IMR-90 (cell line): ENCODE data around the gene LINC01488. TPM values are rescaled to one million over a fixed set of nuclear protein-coding genes. Genes with fewer than 3 reads are reported as not detected.
A peak's percentile ranks its signal among the peaks of the same experiment; 100 is the strongest.

ENCODE experiments used
- ATAC-seq: fragments of 200-7000 bp; cut with Tn5 transposase; 2 replicates; pipeline ENCODE4 v1.9.1; 2020; ENCODE audit warnings: low read depth, mild to moderate bottlenecking, moderate library complexity
- BruUV-seq: library from RNA; stranded (reverse); fragments of 400-500 nt; replicated peaks from 2 replicates; lab custom pipeline; 2021; lab: Mats Ljungman, UMichigan
- CTCF ChIA-PET: fragments of 300-600 bp; formaldehyde crosslinking; extraction: SDS; loops from one replicate; lab custom pipeline; 2021; ENCODE audit warnings: antibody characterized with exemption; lab: Yijun Ruan, JAX
- POLR2A ChIA-PET: fragments of 300-600 bp; sonication (Branson Sonifier 250); formaldehyde crosslinking; loops from one replicate; lab custom pipeline; 2022; ENCODE audit warnings: antibody characterized with exemption; ENCODE audit not compliant: unreplicated experiment; lab: Charles Lee
- DNase-seq: peaks from one replicate; pipeline ENCODE4 v3.0.0; 2013
- H2AFZ ChIP-seq: replicated peaks from 2 replicates; pipeline ENCODE3; 2013; ENCODE audit warnings: low read length, mild to moderate bottlenecking; ENCODE audit not compliant: poor library complexity
- H2AK5ac ChIP-seq: 2 replicates; pipeline ENCODE4 v1.6.1; 2013; ENCODE audit warnings: low read depth, low read length, inconsistent platforms
- H2AK9ac ChIP-seq: replicated peaks from 2 replicates; pipeline ENCODE3; 2013; ENCODE audit warnings: mild to moderate bottlenecking, low read depth, low read length, moderate library complexity; ENCODE audit not compliant: poor library complexity
- H2BK120ac ChIP-seq: 2 replicates; pipeline ENCODE4 v1.6.1; 2013; ENCODE audit warnings: low read depth, low read length, inconsistent platforms
- H2BK15ac ChIP-seq: 3 replicates; pipeline ENCODE4 v1.6.1; 2013; ENCODE audit warnings: low read depth, low read length, inconsistent platforms
- H2BK20ac ChIP-seq: 2 replicates; pipeline ENCODE4 v1.6.1; 2013; ENCODE audit warnings: low read depth, mild to moderate bottlenecking, inconsistent platforms, low read length, moderate library complexity
- H2BK5ac ChIP-seq: 2 replicates; pipeline ENCODE4 v1.6.1; 2013; ENCODE audit warnings: mild to moderate bottlenecking, low read depth, low read length, inconsistent platforms; ENCODE audit not compliant: poor library complexity, severe bottlenecking
- H3K14ac ChIP-seq: replicated peaks from 2 replicates; pipeline ENCODE4 v1.6.1; 2013; ENCODE audit warnings: low read depth, low read length, inconsistent platforms
- H3K18ac ChIP-seq: 2 replicates; pipeline ENCODE4 v1.6.1; 2013; ENCODE audit warnings: low read depth, low read length, control low read depth
- H3K23ac ChIP-seq: 2 replicates; pipeline ENCODE4 v1.6.1; 2013; ENCODE audit warnings: low read depth, low read length, inconsistent platforms
- H3K27ac ChIP-seq: 2 replicates; pipeline ENCODE4 v1.5.1; 2013; ENCODE audit warnings: mild to moderate bottlenecking, control low read depth, low read length; ENCODE audit not compliant: insufficient read depth
- H3K27me3 ChIP-seq: 2 replicates; pipeline ENCODE4 v1.6.1; 2013; ENCODE audit warnings: low read length; ENCODE audit not compliant: control insufficient read depth, insufficient read depth
- H3K36me3 ChIP-seq: 2 replicates; pipeline ENCODE4 v1.6.1; 2013; ENCODE audit warnings: low read length, mixed read lengths; ENCODE audit not compliant: control insufficient read depth, insufficient read depth
- H3K4ac ChIP-seq: 2 replicates; pipeline ENCODE4 v1.6.1; 2013; ENCODE audit warnings: low read depth, low read length, inconsistent platforms
- H3K4me1 ChIP-seq: 2 replicates; pipeline ENCODE4 v1.6.1; 2013; ENCODE audit warnings: low read length, mixed read lengths; ENCODE audit not compliant: control insufficient read depth, insufficient read depth
- H3K4me2 ChIP-seq: 2 replicates; pipeline ENCODE4 v1.6.1; 2013; ENCODE audit warnings: low read depth, mild to moderate bottlenecking, control low read depth, low read length, moderate library complexity
- H3K4me3 ChIP-seq: 2 replicates; pipeline ENCODE4 v1.5.1; 2013; ENCODE audit warnings: low read depth, mild to moderate bottlenecking, control low read depth, low read length, moderate library complexity; ENCODE audit not compliant: insufficient read depth
- H3K56ac ChIP-seq: 2 replicates; pipeline ENCODE4 v1.6.1; 2013; ENCODE audit warnings: low read length, inconsistent platforms; ENCODE audit not compliant: insufficient read depth; ENCODE audit errors: extremely low read depth
- H3K79me1 ChIP-seq, 2 experiments: 2 replicates each; pipeline ENCODE4 v1.6.1; 2013; ENCODE audit warnings: low read length in 2 of 2, inconsistent platforms in 1 of 2, low read depth in 1 of 2
- H3K9ac ChIP-seq: 2 replicates; pipeline ENCODE4 v1.6.1; 2013; ENCODE audit warnings: low read depth, low read length, control low read depth
- H3K9me1 ChIP-seq: 2 replicates; pipeline ENCODE4 v1.6.1; 2013; ENCODE audit warnings: low read length, inconsistent platforms; ENCODE audit not compliant: insufficient read depth
- H3K9me3 ChIP-seq: 2 replicates; pipeline ENCODE4 v1.6.1; 2013; ENCODE audit warnings: low read length; ENCODE audit not compliant: control insufficient read depth, insufficient read depth
- H4K20me1 ChIP-seq: 2 replicates; pipeline ENCODE4 v1.6.1; 2013; ENCODE audit warnings: low read length, inconsistent platforms; ENCODE audit not compliant: insufficient read depth
- H4K5ac ChIP-seq: 2 replicates; pipeline ENCODE4 v1.6.1; 2013; ENCODE audit warnings: mild to moderate bottlenecking, low read depth, low read length, control low read depth
- H4K8ac ChIP-seq, 2 experiments: 2 replicates each; pipeline ENCODE4 v1.6.1; 2013; ENCODE audit warnings: low read depth in 2 of 2, low read length in 2 of 2, control low read depth in 1 of 2, inconsistent platforms in 1 of 2
- H4K91ac ChIP-seq: 2 replicates; pipeline ENCODE4 v1.6.1; 2013; ENCODE audit warnings: low read depth, low read length, inconsistent platforms; ENCODE audit not compliant: insufficient read depth
- BHLHE40 ChIP-seq: fragments of 150-350 bp; IDR thresholded peaks from 2 replicates; pipeline ENCODE4 v1.6.1; 2016; ENCODE audit warnings: mild to moderate bottlenecking, low read depth, low read length
- CEBPB ChIP-seq: IDR thresholded peaks from 2 replicates; pipeline ENCODE4 v1.6.1; 2012; ENCODE audit warnings: low read depth, low read length, improper control_type of control experiment
- CHD1 ChIP-seq: IDR thresholded peaks from 2 replicates; pipeline ENCODE4 v1.6.1; 2012; ENCODE audit warnings: low read depth, low read length, improper control_type of control experiment
- CTCF ChIP-seq: conservative IDR thresholded peaks from 2 replicates; pipeline ENCODE4 v1.5.1; 2012; ENCODE audit warnings: mild to moderate bottlenecking, low read depth, low read length, improper control_type of control experiment
- FOS ChIP-seq: fragments of 150-350 bp; IDR thresholded peaks from 2 replicates; pipeline ENCODE4 v1.6.1; 2016; ENCODE audit warnings: low read depth, low read length
- MAFK ChIP-seq: IDR thresholded peaks from 2 replicates; pipeline ENCODE4 v1.6.1; 2012; ENCODE audit warnings: low read depth, low read length, improper control_type of control experiment
- MAZ ChIP-seq: IDR thresholded peaks from 2 replicates; pipeline ENCODE4 v1.6.1; 2012; ENCODE audit warnings: low read depth, mild to moderate bottlenecking, low read length, improper control_type of control experiment, moderate library complexity, borderline replicate concordance
- MXI1 ChIP-seq: IDR thresholded peaks from 2 replicates; pipeline ENCODE4 v1.6.1; 2012; ENCODE audit warnings: low read depth, mild to moderate bottlenecking, low read length, moderate library complexity, borderline replicate concordance
- NFE2L2 ChIP-seq: fragments of 150-350 bp; IDR thresholded peaks from 2 replicates; pipeline ENCODE4 v1.6.1; 2016; ENCODE audit warnings: low read depth, mild to moderate bottlenecking, low read length
- POLR2A ChIP-seq: IDR thresholded peaks from 2 replicates; pipeline ENCODE4 v1.6.1; 2012; ENCODE audit warnings: mild to moderate bottlenecking, low read depth, low read length
- RAD21 ChIP-seq: IDR thresholded peaks from 2 replicates; pipeline ENCODE4 v1.6.1; 2012; ENCODE audit warnings: low read length, improper control_type of control experiment
- RCOR1 ChIP-seq: IDR thresholded peaks from 2 replicates; pipeline ENCODE4 v1.6.1; 2012; ENCODE audit warnings: mild to moderate bottlenecking, low read length, improper control_type of control experiment; ENCODE audit not compliant: insufficient replicate concordance
- SMC3 ChIP-seq: fragments of 150-350 bp; IDR thresholded peaks from 2 replicates; pipeline ENCODE4 v1.6.1; 2016; ENCODE audit warnings: low read depth, mild to moderate bottlenecking, antibody characterized with exemption, low read length, moderate library complexity
- WGBS, 2 experiments: methylation state at CpG; one replicate each; pipeline versions ENCODE4 v1.1.5 to v1.1.7; 2013; ENCODE audit warnings: missing lambda C conversion rate in 2 of 2; ENCODE audit not compliant: insufficient read length in 1 of 2; ENCODE audit errors: extremely low coverage in 2 of 2; 5-methylcytosine and 5-hydroxymethylcytosine counted together
- dilution Hi-C: fragments of 300-500 bp; cut with HindIII; formaldehyde crosslinking; loops from one replicate; pipeline ENCODE4 v1.14.3; 2018; ENCODE audit warnings: low sequenced_read_pairs; ENCODE audit not compliant: unreplicated experiment
- in situ Hi-C: fragments of 300-500 bp; cut with MboI; formaldehyde crosslinking; loops from 3 replicates; pipeline ENCODE4 v1.14.3; 2019; ENCODE audit warnings: low sequenced_read_pairs, inconsistent platforms, mixed read lengths
- intact Hi-C: fragments of 100-400 bp; cut with micrococcal nuclease; formaldehyde crosslinking; loops from 2 replicates; pipeline ENCODE4 v1.10.0; 2022
- polyA plus RNA-seq, 3 experiments: library from polyadenylated mRNA; depleted of rRNA; stranded (reverse); fragments of >200 nt; gene quantifications; 2 replicates each; pipeline ENCODE4 v1.2.3, GENCODE V29; 2012; ENCODE audit warnings: low replicate concordance in 1 of 3
- total RNA-seq: library from RNA; depleted of rRNA; stranded (reverse); fragments of >200 nt; gene quantifications from 2 replicates; pipeline ENCODE4 v1.2.3, GENCODE V29; 2012

The LINC01488 gene
- total and polyA plus RNA-seq, 2 of the 4 experiments (the other 2 are of a cell fraction) = not detected

GRCh38 chr11:69497221-69497787 is 15.8 kb downstream of the LINC01488 start:
- H4K8ac ChIP-seq = peak overlapping the region; percentile 63 to 86
- WGBS, 2 experiments = 7% methylated on average over 3 of the region's 19 CpGs; no CpG with 5 or more reads in 1 of the 2 experiments
- H3K27me3 ChIP-seq = no peaks in the 10 kb centered on the region
- ChIA-PET CTCF (no interaction called here), POLR2A (interaction anchor here (0.6 to 0.8 kb wide), 4 partner anchors 48 to 449 kb away, joined by 3 to 7 read pairs (median 4); partner anchors contain the start of gene TPCN2)
- ATAC-seq (peak; percentile 99), DNase-seq (peak; percentile 95)
- peaks cover 16% of the 10 kb centered on the region for H3K9me1 ChIP-seq
- peak overlapping the region; percentile 95 for H2BK120ac ChIP-seq
- peak overlapping the region; percentile 65; the same call in 1 of the 2 replicates for H3K56ac ChIP-seq
- peak overlapping the region; percentile 37; the same call in 1 of the 2 replicates for H3K9ac ChIP-seq
- H3K4ac ChIP-seq = peak overlapping the region; percentile 93
- no peaks in the 10 kb centered on the region for H4K20me1 ChIP-seq
- peak overlapping the region; percentile 72 for H3K18ac ChIP-seq
- H4K5ac ChIP-seq = peak overlapping the region; percentile 66
- peak overlapping the region; percentile 90 for H3K27ac ChIP-seq
- peak overlapping the region; percentile 70 for H3K4me2 ChIP-seq
- H3K9me3 ChIP-seq = no peaks in the 10 kb centered on the region
- H3K14ac ChIP-seq = peak overlapping the region; percentile 85
- no TSS peak for BruUV-seq
- in situ Hi-C loops (no loop called here), intact Hi-C loops (loop anchor here (1.0 to 2.0 kb wide), 8 partner anchors 55 to 396 kb away; partner anchors contain the start of gene CCND1), dilution Hi-C loops (no loop called here)
- H3K79me1 ChIP-seq = peaks cover 0 to 10% of the 10 kb centered on the region in 2 experiments; a peak in 1 of 4 replicates
- TF ChIP-seq CEBPB (no peak), POLR2A (no peak), MAZ (0 out of 2 replicates have a peak, but pooled peaks have one; percentile 11), BHLHE40 (peak; percentile 68), FOS (peak; percentile 8; the same call in 1 of the 2 replicates), RCOR1 (no peak), MAFK (no peak), SMC3 (peak; percentile 34), CHD1 (no peak), RAD21 (peak; percentile 31), CTCF (no peak), NFE2L2 (no peak), MXI1 (peak; percentile 33; the same call in 1 of the 2 replicates)
- H2AFZ ChIP-seq = peak overlapping the region; percentile 24
- H3K4me3 ChIP-seq = no peak overlapping the region
- peak overlapping the region; percentile 61; the same call in 1 of the 2 replicates for H3K23ac ChIP-seq
- H2BK20ac ChIP-seq = peak overlapping the region; percentile 91
- peaks cover 12% of the 10 kb centered on the region for H3K4me1 ChIP-seq
- peak overlapping the region; percentile 84 for H2AK9ac ChIP-seq
- no peaks in the 10 kb centered on the region for H3K36me3 ChIP-seq
- peak overlapping the region; percentile 86 for H4K91ac ChIP-seq
- peak overlapping the region; percentile 87 for H2BK5ac ChIP-seq
- peak overlapping the region; percentile 95 for H2AK5ac ChIP-seq
- H2BK15ac ChIP-seq = peak overlapping the region; percentile 77; the same call in 2 of the 3 replicates
